SK-N-SH (cell line): Measurements from ENCODE around the gene MCC. TPM values are rescaled to one million over a fixed set of nuclear protein-coding genes. Genes with fewer than 3 reads are reported as not detected.

ENCODE experiments used
- CTCF ChIA-PET: fragments of 300-600, 350-600 bp; formaldehyde crosslinking; extraction: SDS; loops from one replicate; lab custom pipeline; 2021; lab: Yijun Ruan, JAX
- POLR2A ChIA-PET: fragments of 350-600 bp; sonication (Branson Sonifier 250); formaldehyde crosslinking; extraction: SDS; loops from one replicate; lab custom pipeline; 2020; ENCODE audit warnings: antibody characterized with exemption, inconsistent platforms; lab: Yijun Ruan, JAX
- DNase-seq: peaks from one replicate; pipeline ENCODE4 v3.0.0; 2012
- H2AFZ ChIP-seq: fragments of 200-600 bp; sonication (generic); 2 replicates; pipeline ENCODE4 v1.8.1; 2016; ENCODE audit warnings: antibody characterized with exemption, mild to moderate bottlenecking, low read depth
- H3F3A ChIP-seq: fragments of 200-600 bp; sonication (generic); replicated peaks from 2 replicates; pipeline ENCODE3; 2016; ENCODE audit warnings: antibody characterized with exemption, mild to moderate bottlenecking; ENCODE audit not compliant: insufficient read depth
- H3K27ac ChIP-seq, 2 experiments: fragments of 200-500 bp in 1 of 2; fragments of 200-600 bp in 1 of 2; sonication (Bioruptor generic) in 1 of 2; sonication (generic), shearing (Covaris generic) in 1 of 2; 2 replicates each; pipeline versions ENCODE4 v1.5.1 to v1.6.1; 2014 to 2016; ENCODE audit warnings: low read depth in 2 of 2, inconsistent platforms in 1 of 2, low read length in 1 of 2, mild to moderate bottlenecking in 1 of 2, mixed read lengths in 1 of 2
- H3K27me3 ChIP-seq: fragments of 200-600 bp; sonication (generic), shearing (Covaris generic); 2 replicates; pipeline ENCODE4 v1.6.1; 2016; ENCODE audit warnings: mixed run types; ENCODE audit not compliant: insufficient read depth
- H3K36me3 ChIP-seq, 2 experiments: fragments of 200-500 bp in 1 of 2; fragments of 200-600 bp in 1 of 2; sonication (Bioruptor generic) in 1 of 2; sonication (generic) in 1 of 2; replicated peaks in 1 of 2; 2 replicates each; pipeline versions ENCODE3 to v1.5.1; 2014 to 2016; ENCODE audit warnings: low read length in 1 of 2, mild to moderate bottlenecking in 1 of 2; ENCODE audit not compliant: insufficient read depth in 2 of 2, control insufficient read depth in 1 of 2
- H3K4me1 ChIP-seq, 2 experiments: fragments of 200-500 bp in 1 of 2; fragments of 200-600 bp in 1 of 2; sonication (Bioruptor generic) in 1 of 2; sonication (generic), shearing (Covaris generic) in 1 of 2; 2 replicates each; pipeline versions ENCODE4 v1.5.1 to v1.6.1; 2014 to 2016; ENCODE audit warnings: low read depth in 1 of 2, low read length in 1 of 2, mixed run types in 1 of 2; ENCODE audit not compliant: insufficient read depth in 2 of 2, control insufficient read depth in 1 of 2
- H3K4me2 ChIP-seq: fragments of 200-600 bp; sonication (generic), shearing (Covaris generic); 2 replicates; pipeline ENCODE4 v1.6.1; 2017; ENCODE audit warnings: mixed run types
- H3K4me3 ChIP-seq, 2 experiments: fragments of 200-500 bp in 1 of 2; fragments of 200-600 bp in 1 of 2; sonication (Bioruptor generic) in 1 of 2; sonication (generic), shearing (Covaris generic) in 1 of 2; 2 replicates each; pipeline versions ENCODE4 v1.5.1 to v1.8.1; 2014 to 2016; ENCODE audit warnings: low read depth in 2 of 2, inconsistent platforms in 1 of 2, low read length in 1 of 2, mild to moderate bottlenecking in 1 of 2, mixed read lengths in 1 of 2, moderate library complexity in 1 of 2
- H3K79me2 ChIP-seq: fragments of 200-600 bp; sonication (generic); 2 replicates; pipeline ENCODE4 v1.8.1; 2017; ENCODE audit warnings: mild to moderate bottlenecking; ENCODE audit not compliant: insufficient read depth
- H3K9ac ChIP-seq: fragments of 200-600 bp; sonication (generic); 2 replicates; pipeline ENCODE4 v1.6.1; 2017; ENCODE audit warnings: mixed run types
- H3K9me2 ChIP-seq: fragments of 200-600 bp; sonication (generic); 2 replicates; pipeline ENCODE4 v1.6.1; 2017; ENCODE audit warnings: mixed run types
- H3K9me3 ChIP-seq: fragments of 200-600 bp; sonication (generic); 2 replicates; pipeline ENCODE4 v1.6.1; 2017; ENCODE audit warnings: mixed run types, mild to moderate bottlenecking, moderate library complexity
- H4K20me1 ChIP-seq: fragments of 200-600 bp; sonication (generic); 2 replicates; pipeline ENCODE4 v1.6.1; 2017; ENCODE audit warnings: mild to moderate bottlenecking, mixed run types; ENCODE audit not compliant: insufficient read depth
- CTCF ChIP-seq: fragments of 200-600 bp; sonication (generic); IDR thresholded peaks from 2 replicates; pipeline ENCODE4 v1.6.1; 2017; ENCODE audit warnings: antibody characterized with exemption, mild to moderate bottlenecking, moderate library complexity
- ELF1 ChIP-seq: IDR thresholded peaks from 2 replicates; pipeline ENCODE4 v1.4.0; 2012
- EP300 ChIP-seq, 2 experiments: IDR thresholded peaks; 2 replicates each; pipeline versions ENCODE4 v1.4.0 to v1.6.1; 2012; ENCODE audit warnings: borderline replicate concordance in 1 of 2, low read depth in 1 of 2, low read length in 1 of 2
- EZH2phosphoT487 ChIP-seq: fragments of 200-600 bp; sonication (generic); IDR thresholded peaks from 2 replicates; pipeline ENCODE4 v1.6.1; 2017; ENCODE audit warnings: low read depth, mixed run types, mild to moderate bottlenecking, antibody characterized with exemption, moderate library complexity, borderline replicate concordance
- FOXM1 ChIP-seq: IDR thresholded peaks from 2 replicates; pipeline ENCODE4 v1.4.0; 2012; ENCODE audit warnings: low read depth, mild to moderate bottlenecking
- GABPA ChIP-seq: IDR thresholded peaks from 2 replicates; pipeline ENCODE4 v1.4.0; 2012; ENCODE audit warnings: low read depth, mild to moderate bottlenecking
- MXI1 ChIP-seq: IDR thresholded peaks from 2 replicates; pipeline ENCODE4 v1.6.1; 2012; ENCODE audit warnings: mild to moderate bottlenecking, low read depth, low read length, improper control_type of control experiment
- PBX3 ChIP-seq: IDR thresholded peaks from 2 replicates; pipeline ENCODE4; 2012
- RCOR1 ChIP-seq: fragments of 150-350 bp; IDR thresholded peaks from 2 replicates; pipeline ENCODE4 v1.6.1; 2017; ENCODE audit warnings: antibody characterized with exemption, low read length
- REST ChIP-seq: IDR thresholded peaks from 2 replicates; pipeline ENCODE4 v1.6.1; 2012; ENCODE audit warnings: mild to moderate bottlenecking, low read depth, low read length, moderate library complexity
- RFX5 ChIP-seq: IDR thresholded peaks from 2 replicates; pipeline ENCODE4 v1.6.1; 2012; ENCODE audit warnings: mild to moderate bottlenecking, improper control_type of control experiment, low read length
- RXRA ChIP-seq: IDR thresholded peaks from 2 replicates; pipeline ENCODE4 v1.4.0; 2012; ENCODE audit warnings: low read depth, mild to moderate bottlenecking, borderline replicate concordance
- SMC3 ChIP-seq: IDR thresholded peaks from 2 replicates; pipeline ENCODE4 v1.6.1; 2012; ENCODE audit warnings: low read depth, low read length, improper control_type of control experiment
- TAF1 ChIP-seq: IDR thresholded peaks from 2 replicates; pipeline ENCODE4 v1.6.1; 2012; ENCODE audit warnings: low read depth, mild to moderate bottlenecking, low read length, moderate library complexity, borderline replicate concordance
- TCF12 ChIP-seq: IDR thresholded peaks from 2 replicates; pipeline ENCODE4 v1.4.0; 2012
- USF1 ChIP-seq: IDR thresholded peaks from 2 replicates; pipeline ENCODE4 v1.4.0; 2012; ENCODE audit warnings: low read depth, borderline replicate concordance
- YY1 ChIP-seq: IDR thresholded peaks from 2 replicates; pipeline ENCODE4 v1.4.0; 2012; ENCODE audit warnings: low read depth, mild to moderate bottlenecking
- WGBS: methylation state at CpG from one replicate; pipeline ENCODE4 v1.1.6; 2017; ENCODE audit warnings: low lambda C conversion rate; 5-methylcytosine and 5-hydroxymethylcytosine counted together
- polyA plus RNA-seq, 3 experiments: library from polyadenylated mRNA; depleted of rRNA; stranded (reverse); fragments of >200 nt; gene quantifications; 2 replicates each; pipeline ENCODE4 v1.2.3, GENCODE V29; 2012

The MCC gene
- polyA plus RNA-seq, 1 of the 3 experiments (the other 2 are of a cell fraction), result 3.6 TPM

- TF ChIP-seq GABPA, result no peak
- TF ChIP-seq TCF12, result no peak
- no peak for TF ChIP-seq PBX3
- TF ChIP-seq EP300 (IDR thresholded peaks at IDR 0.05; ENCODE audit: borderline replicate concordance in 1 of 2, low read depth in 1 of 2, low read length in 1 of 2), result no peak
- TF ChIP-seq MXI1, result no peak
- TF ChIP-seq TAF1, result no peak
Measured at GRCh38 chr5:113493446-113493845, 5.2 kb upstream of the MCC start (continued).

- Histone ChIP-seq H4K20me1 (no peaks in the 10 kb centered on the region), H3K36me3 (no peaks in the 10 kb centered on the region), H3F3A (peaks cover 8% of the 10 kb centered on the region), H3K27me3 (no peaks in the 10 kb centered on the region; the same call in 1 of the 2 replicates), H3K79me2 (no peaks in the 10 kb centered on the region), H2AFZ (no peak overlapping the region)
- WGBS, result 45% methylated on average over 2 of the region's 2 CpGs
- DNase-seq, result no peak
- TF ChIP-seq RXRA, result no peak
- TF ChIP-seq, all 33 proteins: peak for 0
- Histone ChIP-seq H3K4me2 (no peak overlapping the region), H3K9me2 (no peaks in the 10 kb centered on the region), H3K27ac (no peak overlapping the region), H3K4me1 (peaks cover 5 to 10% of the 10 kb centered on the region in 2 experiments; a peak in 3 of 4 replicates), H3K9me3 (peaks cover 8% of the 10 kb centered on the region; the same call in 1 of the 2 replicates), H3K4me3 (no peak overlapping the region), H3K9ac (no peak overlapping the region)
- POLR2A ChIA-PET, result no interaction called here
- CTCF ChIA-PET, result interaction anchor here (1.2 kb wide), 1 partner anchor 112 kb away, joined by 3 read pairs; no protein-coding TSS in a partner anchor
Measured at GRCh38 chr5:113491022-113491421, 2.8 kb upstream of the MCC start.

- CTCF ChIA-PET, result interaction anchor here (1.0 to 1.2 kb wide), 2 partner anchors 111 to 155 kb away, joined by 3 read pairs; no protein-coding TSS in a partner anchor
Measured at GRCh38 chr5:113490317-113490716, 2.1 kb upstream of the MCC start.

More at GRCh38 chr5:113490317-113490716, 2.1 kb upstream of the MCC start:
- H3K9me2 ChIP-seq, result no peaks in the 10 kb centered on the region
- no peak overlapping the region for H2AFZ ChIP-seq
- no peak overlapping the region for H3K9ac ChIP-seq
- peaks cover 5 to 10% of the 10 kb centered on the region in 2 experiments; a peak in 3 of 4 replicates for H3K4me1 ChIP-seq
- DNase-seq, result no peak
- peaks cover 8% of the 10 kb centered on the region; the same call in 1 of the 2 replicates for H3K9me3 ChIP-seq
- 97% methylated on average over 3 of the region's 3 CpGs for WGBS
- no peak overlapping the region for H3K4me3 ChIP-seq
- no peak overlapping the region for H3K27ac ChIP-seq
- no peaks in the 10 kb centered on the region for H3K79me2 ChIP-seq
- H3K36me3 ChIP-seq, result no peaks in the 10 kb centered on the region
- POLR2A ChIA-PET, result no interaction called here
- peaks cover 3% of the 10 kb centered on the region; the same call in 1 of the 2 replicates for H3K27me3 ChIP-seq
- peaks cover 8% of the 10 kb centered on the region for H3F3A ChIP-seq
- TF ChIP-seq SMC3, result no peak
- TF ChIP-seq EZH2phosphoT487, result no peak
- no peak for TF ChIP-seq USF1
- TF ChIP-seq YY1, result no peak
- TF ChIP-seq ELF1, result no peak
- TF ChIP-seq RFX5, result no peak
- TF ChIP-seq FOXM1, result no peak
- no peak for TF ChIP-seq GABPA
- no peak for TF ChIP-seq REST
- TF ChIP-seq RCOR1, result no peak
- no peak for TF ChIP-seq EP300 (IDR thresholded peaks at IDR 0.05; ENCODE audit: borderline replicate concordance in 1 of 2, low read depth in 1 of 2, low read length in 1 of 2)
- TF ChIP-seq MXI1, result no peak
- TF ChIP-seq CTCF, result no peak
- TF ChIP-seq, all 33 proteins: peak for 0
- H3K4me2 ChIP-seq, result no peak overlapping the region
- H4K20me1 ChIP-seq, result no peaks in the 10 kb centered on the region
